Dedifferentiated amniotic fluid mesenchymal stem cell (primary cell): Measurements from ENCODE around the gene MAPT.
"Not testable (repeated sequence)": the region's sequence is repeated elsewhere in the genome, so short reads cannot be mapped to it uniquely, and the experiment has no call there.

Experiments
- DNase-seq: peaks from one replicate; pipeline ENCODE4 v3.0.0-alpha.2; 2016; ENCODE audit errors: extremely low spot score

Gene MAPT

DNA sequence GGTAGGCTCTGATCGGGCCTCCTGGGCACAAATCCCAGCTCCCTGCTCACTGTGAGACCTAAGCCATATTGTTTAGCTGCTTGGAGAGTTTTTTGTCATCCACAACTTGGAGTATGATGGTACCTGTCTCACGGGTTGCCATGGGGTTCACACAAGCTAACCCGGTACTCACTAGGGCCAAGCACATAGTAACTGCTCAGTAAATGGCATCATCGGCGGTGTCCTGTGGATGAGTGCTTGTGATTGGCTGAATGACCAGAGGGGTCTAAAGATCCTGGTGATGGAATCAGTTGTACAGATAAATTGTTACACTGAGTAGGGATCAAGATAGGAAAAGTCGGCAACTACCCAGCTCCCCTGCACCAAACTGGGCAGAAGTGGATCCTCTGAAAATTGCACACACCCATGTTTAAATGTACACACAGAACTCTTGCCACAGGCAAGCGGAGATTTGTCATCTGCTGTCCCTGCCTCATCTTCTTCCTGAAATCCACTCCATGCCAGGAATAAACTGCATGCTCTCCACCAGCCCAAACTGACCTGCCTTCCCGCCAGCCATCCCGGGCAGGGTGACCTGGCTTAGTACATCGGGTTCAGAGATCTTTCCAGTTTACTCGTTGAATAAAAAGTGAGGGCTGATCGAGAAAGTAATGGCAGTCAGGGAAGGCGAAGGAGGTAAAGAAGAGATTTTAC, 6.5 kb downstream of the MAPT start:
- DNase-seq, result no peak

DNA sequence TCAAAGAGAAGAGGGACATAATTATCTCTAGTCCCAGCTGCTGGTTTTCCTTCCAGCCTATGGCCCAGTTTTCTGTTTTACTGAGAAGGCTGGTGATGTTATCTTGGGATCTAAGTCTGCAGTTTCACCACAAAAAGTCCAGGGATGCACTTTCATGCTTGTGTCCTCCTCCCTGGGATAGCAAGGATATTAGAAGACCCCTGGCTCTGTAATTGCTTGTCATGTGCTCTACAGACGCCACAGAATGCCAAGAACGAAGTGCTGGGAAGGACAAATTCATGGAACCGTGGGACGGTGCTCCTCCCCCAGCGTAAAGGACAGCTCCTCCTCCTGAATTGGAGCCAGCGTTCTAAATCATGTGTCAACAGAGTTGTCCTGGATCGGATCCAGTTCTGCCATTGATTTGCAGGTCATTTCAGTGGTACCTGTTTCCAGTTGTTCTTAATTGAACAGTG, 8.6 kb downstream of the MAPT start:
- DNase-seq, result no peak

GRCh38 chr17:45904866-45905265, 10.5 kb downstream of the MAPT start:
- DNase-seq, result no peak

GRCh38 chr17:45905814-45906213, 11.5 kb downstream of the MAPT start:
- DNase-seq, result no peak

DNA sequence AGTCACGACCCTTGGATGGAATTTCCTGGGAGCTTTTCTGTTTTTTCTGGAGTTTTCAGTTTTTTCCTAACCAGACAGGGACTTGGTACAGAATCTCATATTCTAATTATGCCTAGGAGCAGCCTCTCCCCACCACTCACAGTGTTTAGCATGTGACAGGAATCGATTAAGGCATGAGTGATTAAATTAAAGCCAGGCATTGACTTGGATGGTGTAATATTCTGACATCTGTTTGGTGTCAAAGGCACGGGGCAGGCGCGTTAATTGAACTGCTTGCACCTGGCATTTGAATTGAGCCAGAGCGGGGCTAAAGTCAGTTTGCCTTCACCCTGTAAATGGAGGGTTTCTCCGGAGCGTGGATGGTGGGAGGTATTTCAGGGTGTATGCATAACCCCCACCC, 11.9 kb downstream of the MAPT start:
- no peak for DNase-seq

GRCh38 chr17:45906927-45907622, 12.7 kb downstream of the MAPT start:
- DNase-seq, result no peak

- DNase-seq, result no peak
Measured at GRCh38 chr17:45907750-45908395, 13.5 kb downstream of the MAPT start.

- DNase-seq, result no peak
Measured at GRCh38 chr17:45908460-45908859, 14.1 kb downstream of the MAPT start.

- DNase-seq, result no peak
Measured at GRCh38 chr17:45908935-45909334, 14.6 kb downstream of the MAPT start.

DNA sequence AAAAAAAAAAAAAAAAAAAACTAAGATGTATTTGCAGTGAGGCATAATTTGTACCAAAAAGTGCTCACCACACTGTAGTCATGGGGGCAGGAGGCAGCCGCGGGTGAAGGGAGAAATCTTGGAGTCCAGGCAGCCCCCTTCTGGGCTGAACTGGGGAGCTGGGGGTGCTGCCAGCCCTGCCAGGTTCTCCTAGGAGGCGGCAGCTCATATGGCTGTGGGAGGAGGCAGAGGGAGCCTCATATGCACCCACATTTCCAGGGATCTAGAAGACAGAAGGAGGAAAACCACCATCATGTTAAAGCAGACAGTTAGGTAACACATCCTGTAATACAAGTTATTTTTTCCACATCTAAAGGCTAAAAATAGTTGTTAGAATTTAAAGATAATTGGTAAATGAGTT, 16.3 kb downstream of the MAPT start:
- DNase-seq, result no peak

- no peak for DNase-seq
Measured at GRCh38 chr17:45912319-45912718, 18.0 kb downstream of the MAPT start.

DNA sequence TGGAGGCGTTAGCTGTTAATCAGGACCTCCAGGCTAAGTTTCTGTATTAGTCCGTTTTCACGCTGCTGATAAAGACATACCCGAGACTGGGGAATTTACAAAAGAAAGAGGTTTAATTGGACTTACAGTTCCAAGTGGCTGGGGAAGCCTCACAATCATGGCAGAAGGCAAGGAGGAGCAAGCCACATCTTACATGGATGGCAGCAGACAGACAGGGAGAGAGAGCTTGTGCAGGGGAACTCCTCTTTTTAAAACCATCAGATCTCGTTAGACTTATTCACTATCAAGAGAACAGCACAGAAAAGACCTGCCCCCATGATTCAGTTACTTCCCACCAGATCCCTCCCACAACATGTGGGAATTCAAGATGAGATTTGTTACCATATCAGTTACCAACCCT, 18.7 kb downstream of the MAPT start:
- not testable (repeated sequence) for DNase-seq

DNA sequence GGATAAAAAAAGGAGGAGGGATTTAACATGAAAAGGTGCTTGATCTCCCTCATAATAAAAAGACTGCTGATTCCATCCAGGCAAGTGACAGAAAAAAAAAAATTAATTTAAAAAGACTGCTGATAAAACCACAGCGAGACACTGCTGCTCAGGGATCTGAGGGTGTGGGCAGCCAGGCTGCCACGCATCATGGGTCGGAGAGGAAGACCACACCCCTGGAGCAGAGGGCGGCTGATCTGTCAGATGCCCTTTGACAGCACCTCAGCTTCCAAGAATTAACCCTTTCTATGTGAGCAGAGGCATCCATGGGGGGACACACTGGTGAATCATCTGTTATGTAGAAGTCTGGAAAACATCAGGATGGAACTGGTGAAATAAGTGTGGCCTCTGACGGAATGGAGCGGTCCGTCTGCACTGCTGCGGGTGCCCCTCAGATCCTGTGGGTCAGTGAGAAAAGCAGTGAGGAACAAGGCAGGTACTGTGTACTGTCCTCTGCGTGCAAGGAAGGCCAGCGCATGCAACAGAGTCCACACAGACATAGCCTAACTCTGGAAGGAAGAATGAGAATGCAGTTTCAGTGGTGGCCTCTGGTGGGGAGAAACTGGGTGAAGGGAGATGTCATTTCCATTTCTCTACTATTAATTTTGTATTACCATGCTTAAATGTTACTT, 19.8 kb downstream of the MAPT start:
- DNase-seq, result no peak

GRCh38 chr17:45915263-45915662, 20.9 kb downstream of the MAPT start:
- no peak for DNase-seq

- no peak for DNase-seq
Measured at GRCh38 chr17:45917081-45917480, 22.7 kb downstream of the MAPT start.

DNA sequence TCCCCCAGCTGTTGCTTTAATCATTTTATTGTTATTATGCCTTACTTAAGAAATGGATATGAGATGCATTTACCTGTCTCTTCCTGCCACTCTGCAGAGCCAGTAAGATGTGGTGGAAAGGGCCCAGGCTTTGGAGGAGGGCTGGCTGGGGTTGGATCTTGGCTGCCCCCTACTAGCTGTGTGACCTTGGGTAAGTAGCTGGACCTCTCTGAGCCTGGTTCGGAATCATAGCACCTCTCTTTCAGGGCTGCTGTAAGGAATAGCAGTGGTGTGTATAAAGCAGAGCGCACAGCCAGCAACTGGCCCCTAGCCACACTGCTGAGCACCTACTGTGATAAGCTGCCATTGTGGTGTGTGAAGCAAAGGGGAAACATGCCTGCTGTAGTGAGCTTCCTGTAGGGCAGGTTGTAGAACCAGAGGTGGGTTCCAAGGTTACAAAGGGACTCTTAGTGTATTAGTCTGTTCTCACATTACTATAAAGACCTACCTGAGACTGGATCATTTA, 23.9 kb downstream of the MAPT start:
- DNase-seq, result no peak

DNA sequence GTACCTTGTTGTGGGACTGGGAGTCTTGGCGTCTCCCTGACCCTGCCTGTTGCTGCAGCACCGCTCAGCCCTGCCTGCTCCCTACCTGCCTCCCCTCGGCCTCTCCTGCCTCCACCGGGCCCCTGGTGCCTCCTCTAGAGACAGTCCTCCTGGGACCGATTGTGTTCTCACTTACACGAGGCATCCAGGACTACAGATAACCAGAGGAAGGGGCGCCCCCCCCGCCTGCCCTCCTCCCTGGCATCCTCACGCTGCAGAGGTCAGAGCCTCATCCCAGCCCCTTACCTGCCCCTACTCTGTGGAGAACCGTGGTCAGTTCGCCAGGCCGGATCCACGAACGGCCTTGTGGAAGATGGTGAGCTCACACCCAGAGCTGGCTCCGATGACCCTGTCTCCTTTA, 24.8 kb downstream of the MAPT start:
- no peak for DNase-seq

DNA sequence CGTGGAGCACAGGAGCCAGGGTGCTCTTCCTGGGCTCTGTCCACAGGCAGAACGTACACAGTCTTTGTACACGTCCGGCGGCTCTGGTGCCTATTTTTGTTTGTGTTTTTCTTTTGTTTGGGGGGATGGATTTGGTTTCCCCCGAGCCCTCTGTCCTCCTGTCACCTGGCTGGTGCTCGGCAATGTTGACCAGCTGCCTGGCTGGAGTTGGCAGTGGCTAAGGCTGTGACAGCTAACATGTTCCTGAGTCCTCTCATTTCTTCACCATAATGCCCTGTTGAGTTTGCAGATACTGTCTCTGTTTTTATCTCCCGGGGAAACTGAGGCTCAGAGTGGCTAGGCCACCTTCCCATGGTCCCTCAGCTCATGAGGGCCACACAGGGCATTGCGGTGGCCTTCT, 25.7 kb downstream of the MAPT start:
- no peak for DNase-seq

DNA sequence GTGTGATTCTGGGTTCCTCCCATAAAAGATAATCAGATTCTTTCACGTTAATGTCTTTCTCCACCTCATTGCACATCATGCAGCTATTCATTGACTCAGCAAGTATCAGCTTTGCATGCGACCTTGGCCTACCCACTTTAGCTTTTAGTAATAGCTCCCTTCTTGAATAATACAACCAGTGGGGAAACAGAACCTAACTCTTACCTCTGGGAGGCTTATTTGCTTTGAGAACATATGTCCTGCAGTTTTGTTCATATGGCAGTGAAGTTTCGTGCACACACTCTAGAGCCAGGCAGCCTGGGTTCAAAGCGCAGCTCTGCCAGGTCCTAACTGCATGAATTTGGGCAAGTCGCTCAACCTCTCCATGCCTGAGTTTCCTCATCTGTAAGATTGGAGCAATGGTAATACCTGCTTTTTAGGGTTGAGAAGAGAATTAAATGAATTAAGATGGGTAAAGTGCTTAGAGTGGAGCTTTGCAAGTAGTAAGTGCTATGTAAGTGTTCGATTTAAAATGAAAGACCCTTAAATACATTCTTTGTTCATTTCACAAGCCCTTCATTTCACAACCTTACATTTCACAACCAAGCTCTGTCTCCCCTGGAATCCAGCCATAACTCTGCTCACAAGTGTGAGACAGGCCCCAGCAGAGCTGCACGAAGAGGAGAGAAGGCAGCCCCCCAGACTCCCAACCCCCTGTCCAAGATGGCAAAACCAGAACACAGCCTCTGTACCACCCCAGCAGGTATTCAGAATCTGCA, 29.3 kb downstream of the MAPT start:
- DNase-seq, result no peak

DNA sequence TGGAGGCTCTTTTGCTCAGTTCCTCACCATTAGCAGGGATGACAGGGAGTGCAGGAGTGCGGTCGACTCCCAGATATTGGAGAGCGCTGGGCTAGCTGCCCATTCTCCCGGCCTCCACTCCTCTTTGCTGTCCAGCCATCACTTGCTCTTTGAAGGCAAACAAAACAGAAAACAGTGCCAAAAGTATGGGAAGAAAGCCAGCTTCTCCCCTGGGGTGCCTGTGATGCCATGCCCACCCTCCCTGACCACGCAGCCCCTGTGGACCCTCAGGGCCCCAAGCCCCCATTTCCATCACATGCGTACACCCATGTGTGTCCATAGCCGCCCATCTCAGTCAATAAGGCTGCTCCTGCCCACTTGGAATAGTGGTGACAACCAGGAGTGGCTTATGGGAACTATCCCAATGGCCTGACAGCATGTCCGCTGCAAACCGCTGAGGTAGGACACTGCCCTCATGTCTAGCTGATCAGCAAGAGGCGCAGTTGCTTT, 30.0 kb downstream of the MAPT start:
- no peak for DNase-seq

- no peak for DNase-seq
Measured at GRCh38 chr17:45925311-45925710, 31.0 kb downstream of the MAPT start.
